Neutrophil (primary cell): Measurements from ENCODE around the gene SRRM5.

Experiments
- H3K27ac ChIP-seq: fragments of 200-600 bp; sonication (generic); 2 replicates; pipeline ENCODE4 v1.5.1; 2016; ENCODE audit warnings: mild to moderate bottlenecking, moderate library complexity
- H3K27me3 ChIP-seq: fragments of 200-600 bp; sonication (generic); 2 replicates; pipeline ENCODE4 v1.6.0; 2016; ENCODE audit warnings: mild to moderate bottlenecking
- H3K36me3 ChIP-seq: fragments of 200-600 bp; sonication (generic); 2 replicates; pipeline ENCODE4 v1.5.1; 2017
- H3K4me1 ChIP-seq, 2 experiments: fragments of 200-600 bp in 1 of 2; sonication (generic) in 1 of 2; 1 replicate in 1 of 2; 2 replicates in 1 of 2; pipeline versions ENCODE4 v1.5.1 to v1.6.1; 2013 to 2016; ENCODE audit warnings: low read depth in 1 of 2, low read length in 1 of 2, mild to moderate bottlenecking in 1 of 2, moderate library complexity in 1 of 2; ENCODE audit not compliant: control insufficient read depth in 1 of 2, insufficient read depth in 1 of 2
- H3K4me3 ChIP-seq, 2 experiments: fragments of 200-600 bp in 1 of 2; sonication (generic) in 1 of 2; 1 replicate in 1 of 2; 2 replicates in 1 of 2; pipeline ENCODE4 v1.5.1; 2013 to 2016; ENCODE audit warnings: low read depth in 1 of 2, low read length in 1 of 2, mild to moderate bottlenecking in 1 of 2, moderate library complexity in 1 of 2
- H3K9me3 ChIP-seq: fragments of 200-600 bp; sonication (generic); 2 replicates; pipeline ENCODE4 v1.5.1; 2016
- CTCF ChIP-seq: fragments of 200-600 bp; sonication (generic); IDR thresholded peaks from 2 replicates; pipeline ENCODE4 v1.5.1; 2016; ENCODE audit warnings: antibody characterized with exemption

SRRM5 gene

DNA sequence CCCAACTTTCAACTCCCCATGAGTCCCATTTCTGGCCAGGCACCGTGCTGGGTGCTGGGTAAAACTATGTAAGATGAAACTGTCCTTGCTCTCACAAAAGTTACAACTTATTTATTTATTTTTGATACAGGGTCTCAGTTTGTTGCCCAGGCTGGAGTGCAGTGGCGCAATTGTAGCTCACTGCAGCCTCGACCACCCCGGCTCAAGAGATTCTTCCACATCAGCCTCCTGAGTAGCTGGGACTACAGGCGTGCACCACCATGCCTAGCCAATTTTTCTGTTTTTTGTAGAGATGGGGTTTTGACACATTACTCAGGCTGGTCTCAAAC, 40.6 kb downstream of the SRRM5 start:
- H3K27ac ChIP-seq, result peak overlapping the region; percentile 25
- no peaks in the 10 kb centered on the region for H3K27me3 ChIP-seq
- H3K4me3 ChIP-seq, result no peak overlapping the region
- no peaks in the 10 kb centered on the region for H3K4me1 ChIP-seq
- peaks cover 10% of the 10 kb centered on the region for H3K9me3 ChIP-seq
- no peak for TF ChIP-seq CTCF
- peaks cover 100% of the 10 kb centered on the region for H3K36me3 ChIP-seq

DNA sequence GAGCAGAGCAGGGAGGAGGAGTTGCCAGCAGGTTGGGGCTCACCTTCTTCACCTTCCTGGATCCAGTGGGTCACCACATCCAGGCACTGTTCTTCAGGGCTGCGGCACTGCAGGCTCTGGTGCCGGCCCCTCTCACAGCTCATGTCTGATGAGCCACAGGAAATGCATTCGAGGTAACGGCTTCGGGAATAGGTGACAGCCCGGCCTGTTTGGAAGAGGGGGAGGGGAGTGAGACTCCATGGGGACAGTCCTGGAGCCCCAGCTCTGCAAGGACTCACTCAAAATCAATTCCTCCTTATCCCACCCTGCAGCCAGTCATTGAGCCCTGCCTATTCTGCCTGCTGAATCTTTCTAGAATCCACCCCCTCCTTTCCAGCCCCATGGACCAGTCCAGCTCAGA, 44.5 kb downstream of the SRRM5 start:
- Histone ChIP-seq H3K9me3 (peaks cover 10% of the 10 kb centered on the region), H3K36me3 (peaks cover 99% of the 10 kb centered on the region), H3K4me1 (no peaks in the 10 kb centered on the region), H3K4me3 (no peak overlapping the region), H3K27ac (peak overlapping the region; percentile 42), H3K27me3 (no peaks in the 10 kb centered on the region)
- TF ChIP-seq CTCF, result no peak

GRCh38 chr19:43658001-43658400, 46.1 kb downstream of the SRRM5 start:
- Histone ChIP-seq H3K36me3 (peaks cover 99% of the 10 kb centered on the region), H3K4me3 (no peak overlapping the region), H3K9me3 (peaks cover 7% of the 10 kb centered on the region), H3K27me3 (no peaks in the 10 kb centered on the region), H3K4me1 (peaks cover 0 to 3% of the 10 kb centered on the region in 2 experiments), H3K27ac (no peak overlapping the region)
- TF ChIP-seq CTCF, result no peak

DNA sequence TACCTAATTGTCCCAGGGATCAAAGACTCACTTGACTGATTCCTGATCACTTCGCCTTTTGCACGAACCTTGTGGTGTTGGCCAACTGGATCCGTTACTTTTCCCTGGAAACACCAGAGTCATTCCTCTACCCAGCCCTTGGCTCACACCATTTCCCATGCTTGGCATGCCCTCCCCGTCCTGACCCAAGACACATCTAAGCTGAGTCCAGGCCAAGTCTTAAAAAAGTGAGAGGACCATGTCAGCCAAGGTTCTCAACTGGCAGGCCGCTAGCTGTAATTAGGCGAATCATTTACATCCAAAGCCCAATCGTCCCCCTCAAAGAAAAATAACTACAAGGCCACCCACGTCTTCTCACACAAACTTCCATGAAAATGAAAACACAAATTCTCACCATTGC, 46.6 kb downstream of the SRRM5 start:
- H3K9me3 ChIP-seq, result peaks cover 7% of the 10 kb centered on the region
- no peak overlapping the region for H3K27ac ChIP-seq
- H3K4me1 ChIP-seq, result peaks cover under 1 to 8% of the 10 kb centered on the region in 2 experiments
- H3K4me3 ChIP-seq, result no peak overlapping the region
- no peaks in the 10 kb centered on the region for H3K27me3 ChIP-seq
- peaks cover 99% of the 10 kb centered on the region for H3K36me3 ChIP-seq
- TF ChIP-seq CTCF, result no peak

DNA sequence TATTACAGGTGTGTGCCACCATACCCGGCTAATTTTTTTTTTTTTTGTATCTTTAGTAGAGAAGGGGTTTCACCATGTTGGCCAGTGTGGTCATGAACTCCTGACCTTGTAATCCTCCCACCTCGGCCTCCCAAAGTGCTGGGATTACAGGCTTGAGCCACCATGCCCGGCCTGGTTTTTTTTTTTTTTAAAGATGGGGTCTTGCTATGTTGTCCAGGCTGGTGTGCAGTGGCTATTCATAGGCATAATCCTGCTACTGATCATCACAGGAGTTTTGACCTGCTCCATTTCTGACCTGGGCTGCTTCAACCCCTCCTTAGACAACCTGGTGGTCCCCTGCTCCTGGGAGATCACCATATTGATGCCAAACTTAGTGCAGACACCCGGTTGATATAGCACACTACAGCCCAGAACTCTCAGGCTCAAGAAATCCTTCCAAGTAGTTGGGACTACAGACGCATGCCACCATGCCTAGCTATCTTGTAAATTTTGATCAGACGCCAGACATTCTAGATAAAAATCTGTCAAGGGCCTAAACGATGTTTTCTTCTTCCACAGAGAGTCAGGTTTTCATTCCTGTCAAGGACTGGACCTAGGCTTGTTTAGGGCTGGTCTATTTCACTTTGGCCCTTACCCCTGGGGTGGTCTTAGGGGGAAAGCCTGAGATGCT, 48.5 kb downstream of the SRRM5 start:
- Histone ChIP-seq H3K4me1 (peaks cover 20 to 26% of the 10 kb centered on the region in 2 experiments), H3K27me3 (no peaks in the 10 kb centered on the region)

More for the DNA sequence above, 48.5 kb downstream of the SRRM5 start:
- Histone ChIP-seq H3K36me3 (peaks cover 99% of the 10 kb centered on the region), H3K9me3 (peaks cover 8% of the 10 kb centered on the region), H3K27ac (no peak overlapping the region), H3K4me3 (no peak overlapping the region)
- TF ChIP-seq CTCF, result no peak
